NCI-H446 treated with DMSO at 0.1 percent for 48 hours (cell line): ENCODE data around the gene SCAANT1.

Experiments
- DNase-seq: peaks from one replicate; lab custom pipeline; 2025; lab: John Stamatoyannopoulos, UW

The SCAANT1 gene

GRCh38 chr3:63900459-63900858 is 11.7 kb downstream of the SCAANT1 start:
- DNase-seq, result no peak

DNA sequence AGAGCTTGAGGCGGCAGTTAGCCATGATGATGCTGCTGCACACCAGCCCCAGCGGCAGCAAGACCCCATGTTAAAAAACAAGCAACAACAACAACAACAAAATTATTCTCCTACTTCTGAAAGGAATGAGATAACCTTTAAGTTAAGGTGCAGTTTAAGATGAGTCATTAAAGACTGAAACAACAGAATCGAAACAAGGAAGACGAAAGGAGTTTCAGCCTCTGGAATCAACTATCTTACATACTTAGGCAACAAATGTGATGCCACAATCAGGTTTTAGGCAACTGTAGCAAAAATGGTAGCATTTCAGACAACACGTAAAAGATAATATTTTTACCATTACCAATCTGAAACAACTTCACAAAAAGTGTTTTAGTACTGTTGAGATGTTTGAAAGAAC is 12.2 kb downstream of the SCAANT1 start:
- no peak for DNase-seq

GRCh38 chr3:63896332-63897030 is 15.7 kb downstream of the SCAANT1 start:
- DNase-seq, result no peak

DNA sequence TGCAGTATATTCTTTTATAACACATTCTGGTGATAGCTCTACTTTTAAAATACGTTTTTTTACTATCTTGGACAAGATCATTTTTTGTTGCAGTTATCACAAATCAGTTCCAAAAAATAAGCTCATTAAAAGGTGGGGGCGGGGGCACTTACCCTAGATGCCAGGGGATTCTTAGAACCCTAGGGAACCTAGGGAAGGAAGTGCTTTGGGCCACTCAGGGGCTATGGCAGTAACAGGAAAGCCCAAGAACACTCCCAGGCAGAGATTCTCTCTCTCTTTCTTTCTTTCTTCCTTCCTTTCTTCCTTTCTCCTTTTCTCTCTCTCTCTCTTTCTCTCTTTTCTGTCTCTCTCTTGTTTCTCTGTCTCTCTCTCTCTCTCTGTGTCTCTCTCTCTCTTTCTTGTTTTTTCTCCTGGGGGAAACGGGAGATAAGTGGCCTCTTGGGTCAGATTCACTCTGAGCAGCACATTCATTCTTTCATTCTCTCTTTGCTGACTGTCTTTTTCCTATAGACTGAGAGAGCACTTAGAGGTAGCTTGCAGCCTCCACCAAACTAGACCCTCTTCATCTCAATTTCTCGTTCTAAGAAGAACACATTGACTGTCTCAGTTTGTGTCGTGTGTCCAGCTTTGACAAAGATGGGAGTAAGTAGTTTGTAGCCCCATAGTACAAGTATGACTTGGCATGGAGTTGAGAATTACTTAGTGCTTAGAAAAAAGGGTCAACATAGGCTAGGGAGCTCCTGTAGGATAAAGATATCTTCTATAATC is 16.6 kb downstream of the SCAANT1 start:
- DNase-seq, result no peak

- DNase-seq, result no peak
Observed at GRCh38 chr3:63892773-63893352, 19.3 kb downstream of the SCAANT1 start.

- no peak for DNase-seq
Observed at GRCh38 chr3:63891518-63891917, 20.7 kb downstream of the SCAANT1 start.

DNA sequence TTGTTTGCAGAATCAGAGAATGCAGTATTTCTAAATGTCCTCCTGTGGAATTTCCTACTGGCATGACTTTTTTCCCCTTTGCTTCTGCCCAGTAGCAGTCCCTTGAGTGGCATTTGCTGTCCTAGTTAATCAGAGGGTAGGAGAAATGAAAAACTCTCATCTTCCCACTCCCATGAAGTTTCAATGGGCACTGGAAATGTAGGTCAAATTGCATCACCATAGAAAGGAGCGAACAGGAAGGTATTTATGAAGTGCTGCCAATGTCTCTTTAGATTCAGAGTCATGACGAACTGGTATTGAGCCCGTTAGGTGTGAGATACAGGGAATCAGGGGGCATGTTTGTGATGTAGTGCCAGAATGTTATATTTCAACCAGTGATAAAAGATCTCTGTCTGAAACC is 25.3 kb downstream of the SCAANT1 start:
- DNase-seq, result no peak

DNA sequence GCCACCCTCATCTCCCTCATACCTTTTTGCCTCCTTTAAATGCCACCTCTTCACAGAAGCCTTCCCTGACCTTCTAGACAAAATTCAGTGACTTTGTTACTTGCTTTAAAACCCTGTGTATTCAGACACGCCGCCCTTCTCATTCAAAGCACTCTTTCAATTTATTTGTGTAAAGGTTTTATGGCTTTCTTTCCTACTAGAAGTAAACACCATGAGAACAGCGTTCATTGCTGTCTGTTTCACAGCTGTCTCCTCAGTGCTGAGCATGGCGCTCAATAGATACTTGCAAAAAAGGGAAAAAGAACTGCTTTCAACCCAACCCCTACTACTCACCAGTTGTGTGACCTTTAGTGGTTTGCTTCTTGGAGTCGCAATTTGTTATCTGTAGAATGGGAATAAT is 31.5 kb downstream of the SCAANT1 start:
- DNase-seq, result no peak

DNA sequence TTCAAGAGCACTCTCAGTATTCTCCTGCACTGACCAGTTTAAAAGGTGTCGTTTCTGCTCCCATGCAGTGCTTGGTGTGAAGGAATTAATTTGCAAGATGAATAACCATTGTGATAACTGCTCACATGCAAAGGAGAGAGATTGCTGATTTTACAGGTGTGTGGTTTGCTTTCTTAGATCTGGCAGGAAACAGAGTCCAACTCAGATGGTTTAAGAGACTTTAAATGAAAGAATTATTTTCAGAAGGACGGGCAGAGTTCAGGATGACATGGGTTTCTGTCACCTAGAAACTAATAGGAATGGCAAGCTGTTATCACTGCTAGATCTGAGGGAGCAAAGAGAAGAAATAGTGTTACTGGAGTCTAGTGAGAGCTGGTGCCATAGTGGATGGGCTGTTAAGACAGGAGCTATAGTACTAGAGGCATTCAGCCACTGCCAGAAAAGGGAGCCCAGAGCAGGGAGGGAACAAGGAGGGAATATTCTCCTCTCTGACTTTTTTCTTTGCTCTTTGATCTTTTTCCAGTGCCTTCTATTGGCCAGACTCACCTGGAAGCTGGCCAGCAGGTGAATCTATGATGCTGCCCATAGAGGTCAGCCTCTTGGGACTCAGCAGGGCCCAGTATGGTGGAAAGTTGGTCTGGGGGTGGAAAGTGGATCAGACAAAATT is 33.7 kb downstream of the SCAANT1 start:
- no peak for DNase-seq

- DNase-seq, result no peak
Observed at GRCh38 chr3:63877737-63878393, 34.3 kb downstream of the SCAANT1 start.

DNA sequence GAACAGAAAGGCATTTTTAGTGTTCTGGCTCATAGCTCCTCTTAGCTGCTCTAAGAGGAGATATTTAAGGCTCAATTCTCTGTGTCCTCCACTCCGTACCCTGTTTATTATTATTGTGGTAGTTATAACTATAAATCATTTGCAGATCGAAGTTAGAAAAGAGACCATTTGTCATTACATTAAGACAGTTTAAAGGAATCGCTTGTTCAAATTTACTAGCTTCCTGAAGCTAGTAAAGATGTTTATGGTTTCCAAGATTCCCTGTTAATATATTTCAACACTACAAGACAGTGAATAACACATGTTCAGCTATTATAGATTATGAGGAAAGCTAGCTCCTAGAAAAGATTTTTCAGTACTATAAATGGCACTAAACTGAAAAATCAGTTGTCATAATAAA is 35.9 kb downstream of the SCAANT1 start:
- no peak for DNase-seq

DNA sequence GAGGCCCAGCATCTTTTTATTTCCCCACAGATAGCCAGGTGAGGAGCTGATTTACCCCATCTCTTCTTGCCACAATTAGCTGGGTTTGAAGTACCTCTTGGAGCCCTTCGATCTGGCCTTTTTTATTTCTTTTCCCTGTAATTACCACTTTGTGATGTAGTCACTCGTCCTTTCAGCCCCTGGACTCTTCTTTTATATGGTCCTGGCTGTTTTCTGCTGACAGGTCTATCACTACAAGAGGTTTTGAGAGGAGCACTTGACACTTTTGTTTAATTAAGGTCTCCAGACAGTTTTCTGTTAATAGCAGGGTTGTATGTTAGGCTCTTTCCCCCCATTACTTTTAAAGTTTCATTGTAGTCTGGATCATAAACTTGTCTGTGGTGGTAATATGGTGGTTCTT is 36.7 kb downstream of the SCAANT1 start:
- DNase-seq, result no peak

DNA sequence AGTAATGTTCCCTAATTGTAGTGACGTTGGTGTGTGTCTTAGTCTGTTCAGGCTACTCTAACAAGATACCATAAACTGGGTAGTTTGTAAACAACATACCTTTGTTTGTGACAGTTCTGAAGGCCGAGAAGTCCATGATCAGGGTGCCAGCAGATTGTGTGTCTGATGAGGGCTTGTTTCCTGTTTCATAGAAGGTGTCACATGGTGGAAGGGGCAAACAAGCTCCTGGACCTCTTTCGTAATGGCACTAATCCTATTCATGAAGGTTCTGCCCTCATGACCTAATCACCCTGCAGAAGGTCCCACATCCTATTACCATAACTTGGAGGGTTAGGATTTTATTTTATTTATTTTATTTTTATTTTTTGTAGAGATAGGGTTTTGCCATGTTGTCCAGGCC is 37.4 kb downstream of the SCAANT1 start:
- no peak for DNase-seq

- DNase-seq, result no peak
Observed at GRCh38 chr3:63872135-63872924, 39.9 kb downstream of the SCAANT1 start.

DNA sequence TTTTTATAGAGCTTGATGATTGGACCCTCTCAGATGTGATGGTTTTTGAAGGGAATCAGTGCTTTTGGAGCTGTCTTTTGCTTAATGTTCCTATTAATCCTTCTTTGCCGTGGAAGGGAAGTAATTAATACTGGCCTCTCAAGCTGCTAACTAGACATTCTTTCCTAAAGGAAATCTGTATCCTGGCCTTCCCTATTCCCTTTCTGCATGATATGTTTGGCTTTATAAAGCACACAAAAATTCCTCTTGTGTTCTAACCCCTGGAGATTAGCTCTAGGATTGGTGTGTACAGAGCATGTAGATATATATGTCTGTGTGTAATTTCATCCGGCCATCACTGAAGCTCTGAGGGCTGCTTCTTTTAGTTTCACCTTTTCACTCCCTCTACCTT is 41.6 kb downstream of the SCAANT1 start:
- no peak for DNase-seq

DNA sequence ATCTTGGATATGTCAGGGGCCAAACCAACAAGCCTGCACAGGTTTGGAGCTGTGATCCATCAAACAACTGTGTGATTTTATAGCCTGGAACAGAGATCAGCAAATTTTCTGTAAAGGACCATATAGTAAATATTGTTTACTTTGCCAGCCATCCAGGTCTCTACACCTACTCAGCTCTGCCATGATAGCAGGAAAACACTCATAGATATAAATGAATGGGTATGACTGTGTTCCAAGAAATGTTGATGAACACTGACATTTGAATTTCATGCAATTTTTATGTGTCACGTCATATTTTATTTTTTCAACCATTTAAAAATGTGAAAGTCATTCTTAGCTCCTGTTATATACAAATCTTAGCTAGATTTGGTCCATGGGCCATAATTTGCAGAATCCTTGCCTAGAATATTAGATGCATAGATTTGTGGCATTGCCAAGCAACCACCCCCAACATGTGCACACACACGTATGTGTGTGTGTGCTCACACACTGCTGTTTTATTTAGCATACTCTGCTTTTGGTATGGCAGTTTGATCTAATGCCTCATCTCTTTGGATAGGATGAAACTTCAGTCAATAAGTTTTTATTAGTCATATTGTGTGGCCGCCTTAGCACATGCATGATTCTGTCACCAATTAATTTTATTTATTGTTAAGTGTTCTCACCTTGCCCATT is 42.1 kb downstream of the SCAANT1 start:
- DNase-seq, result no peak

DNA sequence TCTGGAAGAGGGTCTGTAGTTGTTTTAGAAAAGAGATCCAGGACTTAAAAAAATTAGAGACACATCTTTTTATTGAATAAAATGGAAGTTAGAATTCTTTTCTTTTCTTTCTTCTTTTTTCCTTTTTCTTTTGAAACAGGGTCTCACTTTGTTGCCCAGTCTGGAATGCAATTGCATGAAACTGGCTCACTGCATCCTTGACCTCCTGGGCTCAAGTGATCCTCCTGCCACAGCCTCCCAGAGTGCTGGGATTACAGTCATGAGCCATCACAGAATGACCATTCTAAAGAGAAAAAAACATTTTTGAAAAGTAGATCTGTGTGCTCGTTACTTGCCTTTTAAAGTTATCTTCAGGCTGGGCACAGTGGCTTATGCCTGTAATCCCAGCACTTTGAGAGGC is 45.0 kb downstream of the SCAANT1 start:
- DNase-seq, result no peak

- no peak for DNase-seq
Observed at GRCh38 chr3:63864965-63865327, 47.2 kb downstream of the SCAANT1 start.

GRCh38 chr3:63864008-63864964 is 47.9 kb downstream of the SCAANT1 start:
- no peak for DNase-seq
